Upper lobe of right lung (tissue), 1 donor: ENCODE data around the gene RBKS. TPM values are rescaled to one million over a fixed set of nuclear protein-coding genes. Genes with fewer than 3 reads are reported as not detected.
A peak's percentile ranks its signal among the peaks of the same experiment; 100 is the strongest.
"Not testable (repeated sequence)": the region's sequence is repeated elsewhere in the genome, so short reads cannot be mapped to it uniquely, and the experiment has no call there.

Experiments used
- ATAC-seq: fragments of 200-7000 bp; cut with Tn5 transposase; one replicate; pipeline ENCODE4 v1.9.1; 2020; ENCODE audit warnings: mild to moderate bottlenecking, moderate library complexity
- DNase-seq: peaks from one replicate; pipeline ENCODE4 v3.0.0-alpha.2; 2020
- H3K27ac ChIP-seq: fragments of 200-600 bp; one replicate; pipeline ENCODE4 v1.8.0; 2022
- H3K27me3 ChIP-seq: fragments of 200-600 bp; one replicate; pipeline ENCODE4 v1.8.0; 2022; ENCODE audit warnings: mild to moderate bottlenecking
- H3K36me3 ChIP-seq: fragments of 200-600 bp; one replicate; pipeline ENCODE4 v1.8.0; 2022
- H3K4me1 ChIP-seq: fragments of 200-600 bp; one replicate; pipeline ENCODE4 v1.8.0; 2022
- H3K4me3 ChIP-seq: fragments of 200-600 bp; one replicate; pipeline ENCODE4 v1.8.0; 2022; ENCODE audit warnings: mild to moderate bottlenecking
- H3K9me3 ChIP-seq: fragments of 200-600 bp; one replicate; pipeline ENCODE4 v1.8.0; 2022
- intact Hi-C: fragments of 100-400 bp; cut with DNase I; formaldehyde crosslinking; loops from one replicate; pipeline ENCODE4 v1.11.0; 2022
- total RNA-seq: library from RNA; stranded (reverse); fragmentation: NEBNext Ultra II Directional; extraction: Animal tissue kit (Norgen Biotek cat#: 25700); gene quantifications from one replicate; pipeline ENCODE4 v1.2.1, GENCODE V29; 2021
- TF ChIP-seq, protein P1 (sequence below): fragments of 200-600 bp; IDR thresholded peaks from one replicate; pipeline ENCODE4 v1.8.0; 2022; ENCODE audit warnings: antibody characterized with exemption
- donor health status: DM: no; HTN: yes; CAD: no; lungs with severe emphysema.

The RBKS gene
- total RNA-seq, 1 donor from 2014 or later: 1.9 TPM

GRCh38 chr2:27771202-27771547, 119.0 kb downstream of the RBKS start:
- Histone ChIP-seq H3K9me3 (no peaks in the 10 kb centered on the region), H3K4me3 (peak overlapping the region; percentile 70), H3K36me3 (peaks cover 10% of the 10 kb centered on the region), H3K27me3 (no peaks in the 10 kb centered on the region), H3K27ac (peak overlapping the region; percentile 92), H3K4me1 (peaks cover 25% of the 10 kb centered on the region)
- ATAC-seq (no peak), DNase-seq (no peak)
- TF ChIP-seq, protein P1, sequence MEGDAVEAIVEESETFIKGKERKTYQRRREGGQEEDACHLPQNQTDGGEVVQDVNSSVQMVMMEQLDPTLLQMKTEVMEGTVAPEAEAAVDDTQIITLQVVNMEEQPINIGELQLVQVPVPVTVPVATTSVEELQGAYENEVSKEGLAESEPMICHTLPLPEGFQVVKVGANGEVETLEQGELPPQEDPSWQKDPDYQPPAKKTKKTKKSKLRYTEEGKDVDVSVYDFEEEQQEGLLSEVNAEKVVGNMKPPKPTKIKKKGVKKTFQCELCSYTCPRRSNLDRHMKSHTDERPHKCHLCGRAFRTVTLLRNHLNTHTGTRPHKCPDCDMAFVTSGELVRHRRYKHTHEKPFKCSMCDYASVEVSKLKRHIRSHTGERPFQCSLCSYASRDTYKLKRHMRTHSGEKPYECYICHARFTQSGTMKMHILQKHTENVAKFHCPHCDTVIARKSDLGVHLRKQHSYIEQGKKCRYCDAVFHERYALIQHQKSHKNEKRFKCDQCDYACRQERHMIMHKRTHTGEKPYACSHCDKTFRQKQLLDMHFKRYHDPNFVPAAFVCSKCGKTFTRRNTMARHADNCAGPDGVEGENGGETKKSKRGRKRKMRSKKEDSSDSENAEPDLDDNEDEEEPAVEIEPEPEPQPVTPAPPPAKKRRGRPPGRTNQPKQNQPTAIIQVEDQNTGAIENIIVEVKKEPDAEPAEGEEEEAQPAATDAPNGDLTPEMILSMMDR: no peak
- intact Hi-C loops: no loop called here

DNA sequence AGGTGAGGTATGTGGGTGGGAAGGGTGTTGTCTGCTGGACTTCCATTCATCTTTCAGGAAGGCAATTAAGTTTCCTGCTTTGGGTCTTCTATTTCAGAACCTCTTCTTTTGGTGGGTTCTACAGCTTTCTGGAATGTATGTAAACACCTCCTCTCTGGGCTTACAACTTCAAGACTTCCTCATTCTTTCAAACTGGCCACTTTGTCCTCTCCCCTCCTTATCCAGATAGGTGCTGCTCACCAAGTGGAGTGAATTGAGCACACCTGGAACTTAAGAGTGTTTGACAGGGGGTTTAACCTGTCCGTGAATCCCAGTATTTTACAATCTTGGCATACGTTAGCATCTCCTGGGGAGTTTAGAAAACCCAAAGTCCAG, 123.9 kb downstream of the RBKS start:
- Histone ChIP-seq H3K4me1 (peaks cover 4% of the 10 kb centered on the region), H3K27me3 (no peaks in the 10 kb centered on the region), H3K27ac (peak overlapping the region; percentile 53), H3K36me3 (no peaks in the 10 kb centered on the region), H3K4me3 (peak overlapping the region; percentile 46), H3K9me3 (no peaks in the 10 kb centered on the region)
- DNase-seq: no peak
- intact Hi-C loops: no loop called here
- TF ChIP-seq, protein P1: no peak
- peak; percentile 73 for ATAC-seq

DNA sequence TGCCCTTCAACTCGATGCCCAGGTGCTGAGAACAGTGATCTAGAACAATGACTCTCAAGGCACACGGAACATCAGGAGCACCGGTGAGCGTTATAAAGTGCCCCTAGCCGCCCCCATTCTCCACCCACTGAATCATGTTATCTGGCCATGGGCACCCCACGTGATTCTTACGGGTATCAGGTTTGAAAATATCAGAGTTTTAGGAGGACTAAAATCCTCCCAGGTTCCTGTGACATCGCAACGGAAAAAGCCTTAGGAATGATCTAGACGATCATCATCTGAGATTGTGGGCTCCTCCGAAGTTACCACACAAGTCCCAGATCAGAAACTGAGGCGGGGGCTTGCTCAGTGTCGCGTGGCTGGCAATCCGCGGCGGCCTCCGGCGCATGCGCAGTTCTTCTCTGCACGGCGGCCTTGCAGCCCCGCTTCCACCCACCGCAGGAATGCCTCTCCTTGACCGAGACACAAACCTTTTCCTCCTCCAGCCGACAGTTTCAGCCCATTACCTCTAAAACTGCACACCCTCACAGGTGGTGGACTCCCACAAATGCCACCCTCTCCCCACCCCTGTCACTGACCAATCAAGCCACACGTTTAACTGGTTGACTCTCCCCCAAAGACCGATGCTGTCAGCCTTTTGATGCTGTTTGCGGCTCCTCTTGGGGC, 124.4 kb downstream of the RBKS start:
- H3K9me3 ChIP-seq: no peaks in the 10 kb centered on the region
- H3K27ac ChIP-seq: peak overlapping the region; percentile 53
- intact Hi-C loops: no loop called here
- ATAC-seq (peak; percentile 90), DNase-seq (peak; percentile 91)
- no peaks in the 10 kb centered on the region for H3K36me3 ChIP-seq
- peak overlapping the region; percentile 46 for H3K4me3 ChIP-seq
- TF ChIP-seq, protein P1: no peak
- H3K27me3 ChIP-seq: no peaks in the 10 kb centered on the region
- H3K4me1 ChIP-seq: peaks cover under 1% of the 10 kb centered on the region

- H3K9me3 ChIP-seq, H3K4me3 ChIP-seq, H3K27ac ChIP-seq, intact Hi-C loops, H3K27me3 ChIP-seq, DNase-seq, ATAC-seq, H3K36me3 ChIP-seq, H3K4me1 ChIP-seq: not testable (repeated sequence)
Measured at GRCh38 chr2:27764526-27764925, 125.7 kb downstream of the RBKS start.

DNA sequence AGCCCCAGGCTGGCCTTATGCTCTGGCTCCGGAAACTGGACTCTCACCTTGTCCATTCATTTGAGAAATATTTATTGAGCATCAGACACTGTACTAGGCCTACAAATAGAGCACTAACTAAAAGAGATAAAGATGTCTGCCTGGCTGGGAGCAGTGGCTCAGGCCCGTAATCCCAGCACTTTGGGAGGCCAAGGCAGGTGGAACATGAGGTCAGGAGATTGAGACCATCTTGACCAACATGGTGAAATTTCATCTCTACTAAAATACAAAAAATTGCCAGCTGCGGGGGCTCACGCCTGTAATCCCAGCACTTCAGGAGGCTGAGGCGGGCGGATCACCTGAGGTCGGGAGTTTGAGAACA, 126.3 kb downstream of the RBKS start:
- TF ChIP-seq, protein P1: no peak

DNA sequence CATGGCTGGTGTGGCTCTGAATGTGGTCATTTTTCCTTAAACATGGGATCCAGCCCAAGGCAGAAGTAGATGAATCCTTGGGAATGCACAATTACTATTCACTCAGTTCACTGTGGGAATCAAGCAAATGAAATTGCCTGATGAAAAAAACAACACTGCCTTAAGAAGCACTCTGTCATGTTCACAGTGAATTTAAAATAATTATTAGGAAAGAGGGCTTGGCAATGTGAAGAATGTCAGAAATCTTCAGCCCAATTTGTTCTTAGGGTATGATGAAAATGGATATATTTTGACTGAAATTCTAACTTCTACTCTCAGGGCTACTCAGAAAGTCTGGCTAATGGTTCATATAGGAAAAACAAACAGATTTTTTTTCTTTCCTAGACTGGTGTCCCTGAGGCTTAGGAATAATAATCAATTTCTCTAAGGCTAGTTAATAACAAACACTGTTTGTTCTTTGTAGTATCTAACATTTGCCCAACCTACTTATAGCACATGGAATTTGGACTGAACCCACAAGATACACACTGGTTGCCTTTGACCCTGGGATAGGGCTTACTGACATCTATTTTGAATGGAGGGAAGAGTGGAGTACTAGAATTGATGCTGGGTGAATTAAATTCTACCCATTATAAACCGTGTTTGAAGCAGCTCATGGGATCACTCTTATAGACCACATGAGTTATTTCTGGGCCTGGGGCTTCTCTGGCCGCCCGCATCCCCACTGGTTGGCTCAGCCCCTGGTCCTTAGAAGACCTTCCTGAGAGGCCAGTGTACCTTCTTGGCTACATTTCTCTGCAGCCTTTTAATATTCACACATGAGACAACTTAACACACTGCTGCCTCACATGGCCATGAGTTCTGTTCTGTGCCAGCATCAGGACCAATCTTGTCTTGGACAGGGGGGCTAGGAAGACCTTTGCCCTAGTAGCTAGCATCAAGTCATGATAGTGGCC, 127.0 kb downstream of the RBKS start:
- ATAC-seq (no peak), DNase-seq (no peak)
- no peaks in the 10 kb centered on the region for H3K9me3 ChIP-seq
- no peak overlapping the region for H3K27ac ChIP-seq
- H3K4me1 ChIP-seq: no peaks in the 10 kb centered on the region
- H3K36me3 ChIP-seq: no peaks in the 10 kb centered on the region
- TF ChIP-seq, protein P1: no peak
- intact Hi-C loops: no loop called here
- no peak overlapping the region for H3K4me3 ChIP-seq
- no peaks in the 10 kb centered on the region for H3K27me3 ChIP-seq

More for the DNA sequence above, 126.3 kb downstream of the RBKS start:
- no peak overlapping the region for H3K4me3 ChIP-seq
- no peaks in the 10 kb centered on the region for H3K27me3 ChIP-seq
- intact Hi-C loops: no loop called here
- no peak for ATAC-seq
- no peaks in the 10 kb centered on the region for H3K36me3 ChIP-seq
- no peak for DNase-seq
- no peak overlapping the region for H3K27ac ChIP-seq
- H3K9me3 ChIP-seq: no peaks in the 10 kb centered on the region
- H3K4me1 ChIP-seq: no peaks in the 10 kb centered on the region
